A549 treated with DMSO at 1 μM for 4 hours (cell line): Measurements from ENCODE around the gene SUFU. TPM values are rescaled to one million over a fixed set of nuclear protein-coding genes. Genes with fewer than 3 reads are reported as not detected.

Experiments used
- total RNA-seq: library from RNA; stranded (reverse); fragments of 200-300 nt; extraction: Qiagen RNA extraction; gene quantifications from 5 replicates; pipeline ENCODE4 v1.2.3, GENCODE V29; 2022; ENCODE audit warnings: low read depth

Gene SUFU
- 5.7 to 8.8 TPM (median 7.2 TPM) in 5 replicates for total RNA-seq

GRCh38 chr10:102503264-102504178 lies at the start of gene SUFU:
TSS of gene SUFU (plus strand) at chr10:102503972. CDS start at chr10:102504153, 181 bp downstream.

GRCh38 chr10:102502337-102503151 lies 1.2 kb upstream of the SUFU start, which contains the start of gene ACTR1A:
TSS of gene ACTR1A (minus strand) at chr10:102502712. CDS start at chr10:102502647, 65 bp downstream.

GRCh38 chr10:102644066-102644645 lies 140.4 kb downstream of the SUFU start, which contains the start of gene TRIM8:
TSS of gene TRIM8 (plus strand) at chr10:102644479. CDS start at chr10:102644618, 139 bp downstream.

Other genes starting within 250 kb of the SUFU start
- gene NFKB2, start 108.3 kb upstream of the SUFU start, total RNA-seq, result 73.7 to 124 TPM (median 95.5 TPM) in 5 replicates
- 0.51 to 0.80 TPM (median 0.64 TPM) in 5 replicates for gene PSD, start 85.2 kb upstream of the SUFU start, total RNA-seq
- 5.5 to 11.6 TPM (median 8.9 TPM) in 5 replicates for gene FBXL15, start 83.1 kb upstream of the SUFU start, total RNA-seq
- gene CUEDC2, start 71.4 kb upstream of the SUFU start, total RNA-seq, result 61.4 to 65.1 TPM (median 63.5 TPM) in 5 replicates
- gene C10orf95, start 52.4 kb upstream of the SUFU start, total RNA-seq, result 0.09 to 0.26 TPM (median 0.16 TPM) in 5 replicates
- gene ACTR1A, start 1.3 kb upstream of the SUFU start, total RNA-seq, result 86.9 to 99.1 TPM (median 94.4 TPM) in 5 replicates
- 42.0 to 51.5 TPM (median 46.3 TPM) in 5 replicates for gene TRIM8, start 140.5 kb downstream of the SUFU start, total RNA-seq
- 13.9 to 15.3 TPM (median 14.7 TPM) in 5 replicates for gene ARL3, start 210.4 kb downstream of the SUFU start, total RNA-seq
- 2.9 to 4.4 TPM (median 3.8 TPM) in 5 replicates for gene SFXN2, start 210.7 kb downstream of the SUFU start, total RNA-seq
- 21.5 to 30.7 TPM (median 27.8 TPM) in 5 replicates for gene WBP1L, start 240.0 kb downstream of the SUFU start, total RNA-seq